Measurements from ENCODE around the gene IDUA.
"Not testable (repeated sequence)": the region's sequence is repeated elsewhere in the genome, so short reads cannot be mapped to it uniquely, and the experiment has no call there.

Gene IDUA

DNA sequence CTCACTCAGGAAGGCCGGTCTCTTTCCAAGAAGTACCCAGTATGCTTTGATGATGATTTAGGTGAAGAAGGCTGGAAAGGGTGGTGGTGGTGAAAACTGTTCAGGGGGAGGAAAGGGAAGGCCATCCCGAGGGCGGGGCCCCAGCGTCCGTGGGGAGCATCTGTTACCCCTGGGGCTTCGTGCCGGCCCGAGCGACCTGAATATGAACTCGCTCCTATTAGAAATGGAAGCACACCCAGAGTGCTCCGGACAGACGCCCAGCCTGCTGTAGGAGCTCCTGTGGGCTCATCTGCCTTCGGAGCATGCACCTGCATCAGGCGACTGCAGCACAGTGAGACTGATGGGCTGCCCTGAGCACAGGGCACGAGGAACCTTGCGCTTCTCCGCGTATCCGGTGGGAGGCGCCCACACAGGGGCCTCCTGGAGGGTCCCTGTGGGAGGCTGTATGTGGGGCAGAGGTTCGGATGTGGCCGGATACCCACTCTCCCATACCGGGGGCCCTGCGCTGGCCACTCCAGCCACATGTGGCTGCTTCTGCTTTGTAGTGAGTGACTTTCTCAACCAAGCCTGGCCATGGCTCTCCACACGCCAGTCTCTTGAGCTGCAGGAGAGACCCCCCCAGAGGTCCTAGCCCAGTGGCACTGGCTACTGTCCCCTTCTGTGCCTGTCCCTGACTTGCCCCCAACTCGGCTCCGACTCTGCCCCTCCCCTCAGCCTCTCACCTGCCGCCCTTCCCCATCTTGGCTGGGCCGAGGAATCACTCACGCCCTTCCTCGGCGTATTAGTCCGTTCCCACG is 61.3 kb downstream of the IDUA start:
- DNase-seq = no peak

DNA sequence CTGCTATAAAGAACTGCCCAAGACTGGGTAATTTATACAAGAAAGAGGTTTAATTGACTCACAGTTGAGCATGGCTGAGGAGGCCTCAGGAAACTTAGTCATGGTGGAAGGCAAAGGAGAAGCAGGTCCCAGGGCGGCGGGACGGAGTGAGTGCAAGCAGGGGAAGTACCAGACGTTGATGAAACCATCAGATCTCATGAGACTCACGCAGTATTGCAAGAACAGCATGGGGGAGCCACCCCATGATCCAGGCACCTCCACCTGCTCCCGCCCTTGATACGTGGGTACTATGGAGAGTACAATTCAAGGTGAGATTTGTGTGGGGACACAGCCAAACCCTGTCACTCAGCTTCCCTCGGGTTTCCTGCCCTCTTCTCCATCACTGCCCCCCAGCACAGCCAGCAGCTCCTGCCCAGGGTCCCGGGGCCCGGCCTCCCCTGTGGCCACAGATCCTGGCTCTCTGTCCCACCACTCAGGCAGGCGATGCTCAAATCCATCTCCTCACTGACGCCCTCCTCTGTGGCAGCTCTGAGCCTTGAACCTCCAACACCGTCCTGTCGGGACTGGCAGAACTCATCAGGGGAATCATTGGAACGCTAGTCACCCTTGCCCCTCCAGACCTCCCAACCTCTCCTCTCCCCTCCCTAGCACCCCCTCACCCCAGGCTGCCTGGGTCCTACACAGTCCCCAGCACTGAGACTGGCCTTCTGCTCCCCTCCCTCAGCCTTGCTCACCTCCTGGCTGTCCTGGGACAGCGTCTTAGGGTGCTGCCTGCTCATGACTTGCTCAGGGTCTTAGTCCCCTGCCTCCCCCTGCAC is 62.1 kb downstream of the IDUA start:
- DNase-seq = no peak

DNA sequence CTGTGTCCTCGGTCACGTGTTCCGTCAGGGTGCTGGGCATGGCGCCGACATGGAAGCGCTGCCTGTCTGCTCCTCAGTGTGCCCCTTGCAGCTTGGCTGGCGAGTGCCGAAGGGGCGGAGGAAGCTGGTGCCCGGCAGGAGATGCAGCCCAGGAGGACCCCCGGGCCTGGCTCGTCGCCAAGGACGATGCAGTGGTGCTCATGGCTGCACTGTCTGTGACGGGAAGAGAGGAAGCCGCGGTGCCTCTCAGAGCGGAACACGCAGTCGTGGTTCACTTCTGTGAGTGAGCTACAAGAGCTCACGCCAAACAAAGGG is 62.7 kb downstream of the IDUA start:
- DNase-seq = peak; percentile 18

DNA sequence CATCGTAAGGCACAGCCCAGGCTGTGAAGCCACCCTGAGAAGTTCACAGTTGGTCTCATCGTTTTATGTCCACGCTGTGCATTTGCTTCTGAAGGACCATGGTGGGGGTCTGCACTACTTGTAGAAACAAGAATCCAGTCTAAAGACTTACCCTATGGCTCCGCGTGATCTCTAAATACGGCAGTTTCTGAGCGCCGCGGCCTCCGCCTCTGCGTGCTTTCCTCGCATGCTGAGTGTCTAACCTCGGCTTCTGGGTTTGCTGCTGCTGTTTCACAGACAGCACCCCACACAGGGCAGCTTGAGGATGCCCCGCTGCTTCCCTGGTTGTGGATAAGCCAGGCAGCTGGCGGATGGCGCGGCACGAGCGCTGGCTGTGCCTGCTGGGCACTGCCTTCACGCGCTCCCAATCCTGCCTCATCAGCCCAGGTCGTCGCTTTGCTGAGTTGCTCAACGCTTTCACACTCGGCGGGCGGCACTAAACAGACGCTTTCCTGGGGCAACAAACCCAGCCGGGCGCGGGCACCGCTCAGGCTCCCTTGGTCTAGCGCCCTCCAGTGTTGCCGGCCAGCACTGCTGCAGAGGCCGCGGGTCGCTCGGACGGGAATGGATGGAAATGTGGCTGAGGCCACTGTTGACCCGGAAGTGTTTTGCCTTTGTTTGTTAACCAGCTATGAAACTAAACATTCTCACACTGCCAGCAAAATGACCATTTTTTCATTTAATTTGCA is 63.8 kb downstream of the IDUA start:
- no peak for DNase-seq

DNA sequence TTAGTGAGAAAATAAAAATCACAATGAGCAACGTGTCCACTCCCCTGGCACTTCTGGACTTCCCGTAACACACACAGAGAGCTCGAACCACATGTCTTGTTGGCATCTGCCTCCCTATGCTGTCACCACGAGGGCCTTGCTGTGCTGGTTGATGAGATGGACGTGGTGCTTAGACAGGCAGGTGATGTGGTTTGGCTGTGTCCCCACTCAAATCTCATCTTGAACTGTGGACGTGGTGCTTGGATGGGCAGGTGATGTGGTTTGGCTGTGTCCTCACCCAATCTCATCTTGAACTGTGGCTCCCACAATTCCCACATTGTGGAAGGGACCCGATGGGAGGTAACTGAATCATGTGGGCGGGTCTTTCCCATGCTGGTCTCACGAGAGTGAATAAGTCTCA is 64.6 kb downstream of the IDUA start:
- no peak for DNase-seq

DNA sequence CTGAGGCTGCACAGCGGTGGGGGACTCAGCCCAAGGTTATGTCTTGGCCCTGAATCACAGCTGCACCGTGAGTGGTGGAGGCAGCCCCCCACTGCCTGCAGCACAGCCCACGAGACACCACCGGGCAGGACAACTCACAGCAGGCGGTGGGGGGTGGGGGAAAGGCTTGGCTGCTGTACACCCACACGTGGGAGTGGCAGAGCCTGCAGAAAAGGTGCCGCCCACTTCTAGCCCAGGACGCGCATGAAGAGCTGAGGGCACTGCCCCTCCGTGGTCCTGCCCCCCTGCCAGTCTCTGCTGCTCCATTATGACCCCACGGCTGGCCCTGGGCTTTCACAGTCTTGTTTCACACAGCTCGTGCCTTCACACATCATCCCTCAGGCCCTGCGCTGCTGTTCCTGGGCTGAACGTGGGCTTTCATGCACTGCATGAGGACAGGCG is 65.4 kb downstream of the IDUA start:
- no peak for DNase-seq

DNA sequence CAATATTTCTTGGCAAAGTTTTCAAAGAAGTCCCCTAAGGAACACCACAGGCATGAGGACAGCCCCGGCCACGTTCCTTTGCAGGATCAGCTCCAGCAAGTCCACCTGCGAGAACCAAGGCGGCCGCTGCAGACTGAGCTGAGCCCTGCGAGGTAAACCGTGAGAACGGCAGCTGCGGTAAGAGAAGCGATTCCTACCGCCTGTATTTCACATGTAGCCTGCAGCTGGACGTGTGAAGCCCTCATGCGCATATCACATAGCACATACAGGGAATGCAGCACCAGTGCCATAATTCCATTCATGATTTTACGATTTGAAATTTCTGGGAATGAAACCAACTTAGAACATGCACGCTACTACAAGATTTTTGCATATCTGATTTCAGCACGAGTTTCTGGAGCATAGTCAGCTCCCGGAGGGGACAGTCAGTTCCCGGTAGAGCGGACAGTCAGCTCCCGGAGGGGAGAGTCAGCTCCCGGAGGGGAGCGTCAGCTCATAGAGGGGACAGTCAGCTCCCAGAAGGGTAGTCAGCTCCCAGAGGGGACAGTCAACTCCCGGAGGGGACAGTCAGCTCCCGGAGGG is 66.3 kb downstream of the IDUA start:
- DNase-seq = peak; percentile 3

DNA sequence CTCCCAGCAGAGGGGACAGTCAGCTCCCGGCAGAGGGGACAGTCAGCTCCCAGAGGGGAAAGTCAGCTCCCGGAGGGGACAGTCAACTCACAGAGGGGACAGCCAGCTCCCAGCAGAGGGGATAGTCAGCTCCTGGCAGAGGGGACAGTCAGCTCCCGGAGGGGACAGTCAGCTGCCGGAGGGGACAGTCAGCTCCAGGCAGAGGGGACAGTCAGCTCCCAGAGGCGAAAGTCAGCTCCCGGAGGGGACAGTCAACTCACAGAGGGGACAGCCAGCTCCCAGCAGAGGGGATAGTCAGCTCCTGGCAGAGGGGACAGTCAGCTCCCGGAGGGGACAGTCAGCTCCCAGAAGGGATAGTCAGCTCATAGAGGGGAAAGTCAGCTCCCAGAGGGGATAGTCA is 67.0 kb downstream of the IDUA start:
- not testable (repeated sequence) for DNase-seq
